T-helper 2 cell (primary cell): ENCODE results near the gene MAZ.
"Not testable (repeated sequence)": the region's sequence is repeated elsewhere in the genome, so short reads cannot be mapped to it uniquely, and the experiment has no call there.

Experiments used
- DNase-seq, 5 experiments: peaks; one replicate each; pipeline versions ENCODE4 v3.0.0 to v3.0.0-alpha.2; 2012 to 2022

The MAZ gene

DNA sequence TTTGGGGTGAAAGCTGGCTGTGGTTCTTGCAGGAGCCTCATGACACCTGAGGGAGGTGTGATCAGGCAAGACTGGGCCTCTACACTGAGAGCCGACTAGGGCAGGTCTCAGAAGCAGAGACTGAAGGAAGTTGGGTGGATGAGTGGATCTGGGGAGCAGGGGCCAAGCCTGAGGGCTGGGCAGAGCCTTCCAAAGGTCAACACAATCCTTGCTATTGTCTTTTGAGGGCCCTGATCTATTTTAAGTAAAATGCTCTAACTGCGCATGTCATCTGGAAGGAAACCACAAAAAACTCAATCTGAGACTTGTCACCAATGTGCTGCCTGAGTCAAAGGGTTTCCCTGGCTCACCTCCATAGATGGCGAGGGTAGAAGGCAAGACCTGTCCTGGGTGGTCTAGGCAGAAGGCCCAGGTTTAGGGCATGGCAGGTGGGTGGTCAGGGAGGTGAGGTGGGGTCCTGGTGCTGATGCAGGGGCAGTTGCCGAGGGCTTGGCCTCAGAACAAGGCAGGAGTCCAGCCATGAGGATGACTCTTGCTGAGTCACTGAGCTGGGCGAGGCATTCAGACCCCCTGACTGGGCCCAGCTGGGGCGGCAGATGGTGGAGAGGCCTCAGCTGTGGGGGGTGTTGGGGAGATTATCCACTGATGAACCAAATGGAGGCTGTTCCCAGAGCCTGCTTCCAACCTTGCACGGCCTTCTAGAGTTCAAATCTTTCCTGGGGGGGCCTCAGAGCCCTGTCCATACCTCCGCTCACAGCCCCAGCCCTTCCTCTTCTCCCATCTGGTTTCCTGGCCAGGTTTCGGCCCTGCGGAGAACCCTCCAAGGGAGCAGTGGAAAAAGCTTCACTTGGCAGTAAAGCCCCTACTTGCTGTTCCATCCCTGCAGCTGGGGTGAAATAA, 19.1 kb downstream of the MAZ start:
- peak in 1 of 5 experiments; percentile 84 for DNase-seq

DNA sequence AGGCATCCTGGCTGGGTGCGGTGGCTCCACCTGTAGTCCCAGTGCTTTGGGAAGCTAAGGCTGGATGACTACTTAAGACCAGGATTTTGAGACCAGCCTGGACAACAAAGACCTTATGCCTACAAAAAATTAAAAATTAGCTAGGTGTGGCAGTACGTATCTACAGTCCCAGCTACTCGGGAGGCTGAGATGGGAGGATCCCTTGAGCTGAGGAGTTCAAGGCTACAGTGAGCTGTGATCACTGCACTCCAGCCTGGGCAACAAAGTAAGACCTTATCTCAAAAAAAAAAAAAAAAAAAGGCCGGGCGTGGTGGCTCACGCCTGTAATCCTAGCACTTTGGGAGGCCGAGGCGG, 20.0 kb downstream of the MAZ start:
- no peak for DNase-seq

DNA sequence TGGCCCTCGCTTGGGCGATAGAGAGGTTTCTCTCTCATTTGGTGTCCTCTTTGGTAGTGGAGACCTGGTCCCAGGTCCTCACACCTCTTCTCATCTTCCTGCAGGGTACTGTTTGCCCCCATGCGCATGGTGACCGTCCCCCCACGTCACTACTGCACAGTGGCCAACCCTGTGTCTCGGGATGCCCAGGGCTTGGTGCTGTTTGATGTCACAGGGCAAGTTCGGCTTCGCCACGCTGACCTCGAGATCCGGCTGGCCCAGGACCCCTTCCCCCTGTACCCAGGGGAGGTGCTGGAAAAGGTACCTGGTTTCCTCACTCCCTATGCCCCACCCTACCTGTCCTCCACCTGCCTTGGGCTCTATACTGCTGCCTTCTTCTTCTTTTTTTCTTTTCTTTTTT, 24.4 kb downstream of the MAZ start:
- no peak for DNase-seq

DNA sequence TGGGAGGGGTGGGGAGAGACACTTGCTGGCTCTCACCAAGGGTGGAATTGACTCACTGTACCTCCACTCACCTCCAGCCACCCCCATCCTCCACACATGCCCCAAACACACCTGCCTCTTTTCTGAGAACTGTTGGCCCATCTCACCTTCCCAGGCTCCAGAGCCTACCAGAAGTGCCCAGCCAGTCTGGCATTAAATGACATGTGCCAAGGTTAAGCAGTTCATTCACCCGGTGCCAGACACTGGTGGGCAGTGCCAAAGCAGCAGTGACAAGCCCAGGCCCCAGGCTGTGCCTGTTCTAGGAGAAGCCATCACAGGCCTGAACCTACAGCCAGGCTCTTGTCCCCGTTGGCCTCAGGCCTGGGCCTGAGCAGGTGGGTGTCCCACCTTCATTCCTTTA, 25.2 kb downstream of the MAZ start:
- DNase-seq: no peak

DNA sequence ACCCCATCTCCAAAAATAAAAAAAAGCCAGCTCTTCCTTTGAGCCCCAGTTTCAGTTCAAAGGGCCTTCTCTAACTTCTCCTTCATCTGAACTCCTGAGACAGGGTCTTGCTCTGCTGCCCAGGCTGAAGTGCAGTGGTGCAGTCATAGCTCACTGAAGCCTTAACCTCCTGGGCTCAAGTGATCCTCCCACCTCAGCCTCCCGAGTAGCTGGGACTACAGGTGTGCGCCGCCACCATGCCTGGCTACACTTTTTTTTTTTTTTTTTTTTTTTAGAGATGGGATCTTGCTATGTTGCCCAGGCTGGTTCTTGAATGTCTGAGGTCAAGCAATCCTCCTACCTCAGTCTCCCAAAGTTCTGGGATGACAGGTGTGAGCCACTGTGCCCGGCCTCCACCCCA, 26.9 kb downstream of the MAZ start:
- DNase-seq: not testable (repeated sequence)

DNA sequence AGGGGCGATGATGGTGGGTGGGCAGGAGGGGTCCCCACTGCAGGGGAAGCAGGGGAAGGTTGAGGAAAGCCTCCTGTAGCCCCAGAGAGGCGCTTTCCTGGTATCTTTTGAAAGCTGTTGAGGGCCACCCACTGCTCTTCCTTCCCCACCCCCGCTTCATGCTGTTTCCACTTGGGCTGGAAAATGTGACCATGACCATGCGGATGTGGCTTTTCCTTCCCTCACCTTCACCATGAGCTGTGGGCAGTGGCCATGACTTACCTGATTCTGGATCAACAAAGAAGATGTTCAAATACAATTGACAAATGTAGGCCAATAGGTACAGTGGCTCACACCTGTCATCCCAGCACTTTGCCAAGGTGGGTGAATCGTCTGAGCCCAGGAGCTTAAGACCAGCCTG, 27.8 kb downstream of the MAZ start:
- DNase-seq: no peak

DNA sequence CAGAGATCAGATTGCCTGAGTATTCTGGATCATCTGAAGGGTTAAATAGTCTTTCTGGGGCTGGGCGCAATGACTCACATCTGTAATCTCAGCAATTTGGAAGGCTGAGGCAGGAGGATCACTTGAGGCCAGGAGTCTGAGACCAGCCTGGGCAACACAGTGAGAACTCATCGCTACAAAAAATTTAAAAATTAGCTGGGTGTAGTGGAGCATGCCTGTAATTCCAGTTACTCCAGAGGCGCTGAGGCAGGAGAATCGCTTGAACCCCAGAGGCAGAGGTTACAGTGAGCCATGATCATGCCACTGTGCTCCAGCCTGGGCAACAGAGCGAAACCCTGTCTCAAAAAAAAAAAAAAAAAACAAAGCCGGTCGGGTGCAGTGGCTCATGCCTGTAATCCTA, 29.6 kb downstream of the MAZ start:
- DNase-seq: no peak

DNA sequence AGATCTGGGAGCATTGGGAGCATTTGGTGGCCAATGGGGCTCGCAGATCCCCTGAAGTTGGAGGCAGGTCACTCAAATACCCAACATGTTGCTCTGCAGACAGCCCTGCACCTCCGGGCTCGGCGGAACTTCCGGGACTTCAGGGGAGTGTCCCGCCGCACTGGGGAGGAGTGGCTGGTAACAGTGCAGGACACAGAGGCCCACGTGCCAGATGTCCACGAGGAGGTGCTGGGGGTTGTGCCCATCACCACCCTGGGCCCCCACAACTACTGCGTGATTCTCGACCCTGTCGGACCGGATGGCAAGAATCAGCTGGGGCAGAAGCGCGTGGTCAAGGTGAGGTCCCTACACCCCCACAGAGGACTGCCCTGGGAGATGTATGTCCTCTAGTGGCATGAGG, 30.3 kb downstream of the MAZ start:
- no peak for DNase-seq

DNA sequence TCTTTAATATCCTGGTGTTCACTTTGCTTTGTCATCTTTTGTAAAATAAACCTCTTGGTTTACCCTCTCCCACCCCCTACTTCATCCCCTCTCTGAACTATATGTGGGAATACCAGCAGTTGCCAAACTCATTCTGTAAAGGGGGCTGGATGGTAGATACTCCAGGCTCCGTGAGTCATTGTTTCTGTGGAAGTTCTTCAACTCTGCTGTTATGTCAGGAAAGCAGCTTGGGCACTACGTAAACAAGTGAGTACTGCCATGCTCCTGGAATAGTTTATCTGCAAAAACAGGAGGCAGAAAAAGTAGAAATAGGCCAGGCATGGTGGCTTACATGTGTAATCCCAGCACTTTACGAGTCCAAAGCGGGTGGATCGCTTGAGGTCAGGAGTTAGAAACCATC, 31.5 kb downstream of the MAZ start:
- no peak for DNase-seq

DNA sequence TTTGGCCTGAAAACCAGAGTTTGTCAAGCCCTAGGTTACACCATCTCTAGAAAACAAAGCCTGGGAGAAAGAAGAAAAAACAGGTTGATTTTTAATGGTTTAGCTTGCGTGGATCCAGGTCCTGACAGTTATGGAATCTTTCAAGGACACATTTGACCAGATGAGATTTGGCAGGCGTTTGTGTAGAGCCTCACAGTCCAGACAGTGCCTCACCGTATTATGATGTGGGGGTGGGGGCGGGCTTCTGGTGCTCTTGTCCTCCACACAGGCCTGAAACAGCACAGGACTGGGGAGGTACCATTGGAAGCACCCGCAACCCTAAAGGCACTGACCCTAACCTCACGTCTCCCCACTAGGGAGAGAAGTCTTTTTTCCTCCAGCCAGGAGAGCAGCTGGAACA, 33.5 kb downstream of the MAZ start:
- no peak for DNase-seq

DNA sequence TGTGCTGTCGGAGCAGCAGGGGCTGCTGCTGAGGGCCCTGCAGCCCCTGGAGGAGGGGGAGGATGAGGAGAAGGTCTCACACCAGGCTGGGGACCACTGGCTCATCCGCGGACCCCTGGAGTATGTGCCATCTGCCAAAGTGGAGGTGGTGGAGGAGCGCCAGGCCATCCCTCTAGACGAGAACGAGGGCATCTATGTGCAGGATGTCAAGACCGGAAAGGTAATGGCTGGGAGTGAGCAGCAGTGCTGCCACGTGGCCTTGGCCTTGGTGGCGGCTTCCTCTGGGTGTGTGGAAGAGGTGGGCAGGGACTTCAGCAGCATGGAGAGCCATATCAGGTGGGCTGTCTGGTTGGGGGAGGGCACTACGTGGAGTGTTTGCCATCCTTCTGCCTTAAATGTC, 33.9 kb downstream of the MAZ start:
- no peak for DNase-seq

DNA sequence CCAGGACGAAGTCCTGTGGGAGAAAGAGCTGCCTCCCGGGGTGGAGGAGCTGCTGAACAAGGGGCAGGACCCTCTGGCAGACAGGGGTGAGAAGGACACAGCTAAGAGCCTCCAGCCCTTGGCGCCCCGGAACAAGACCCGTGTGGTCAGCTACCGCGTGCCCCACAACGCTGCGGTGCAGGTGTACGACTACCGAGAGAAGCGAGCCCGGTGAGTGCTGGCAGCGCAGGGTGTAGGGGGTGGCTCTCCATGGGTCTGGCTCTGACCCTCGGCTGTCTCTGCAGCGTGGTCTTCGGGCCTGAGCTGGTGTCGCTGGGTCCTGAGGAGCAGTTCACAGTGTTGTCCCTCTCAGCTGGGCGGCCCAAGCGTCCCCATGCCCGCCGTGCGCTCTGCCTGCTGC, 35.3 kb downstream of the MAZ start:
- no peak for DNase-seq

DNA sequence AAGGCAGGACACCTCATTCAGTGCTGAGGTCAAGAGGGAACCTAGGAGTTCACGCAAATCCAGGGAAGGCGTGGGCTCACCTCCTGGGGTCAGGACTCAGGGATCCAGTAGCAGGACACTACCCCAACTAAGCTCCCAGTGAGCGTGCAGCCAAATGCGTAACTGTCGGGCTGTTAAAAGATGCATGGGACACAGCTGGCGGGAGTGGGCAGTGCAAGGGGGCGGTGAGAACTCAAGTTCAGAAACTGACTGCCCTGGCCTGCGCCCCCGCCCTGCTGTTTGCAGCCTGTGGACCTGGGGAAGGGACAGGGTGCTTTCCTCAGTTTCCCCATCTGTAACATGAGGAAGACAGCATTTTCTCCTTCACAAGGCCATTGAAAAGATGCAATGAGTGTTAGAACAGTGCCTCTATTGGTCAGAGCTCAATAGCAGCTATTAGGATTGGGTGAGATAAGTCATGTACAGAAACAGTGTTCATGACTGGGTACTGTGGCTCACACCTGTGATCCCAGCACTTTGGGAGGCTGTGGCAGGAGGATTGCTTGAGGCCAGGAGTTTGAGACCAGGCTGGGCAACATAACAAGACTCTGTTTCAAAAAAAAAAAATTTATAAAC, 36.5 kb downstream of the MAZ start:
- no peak for DNase-seq

DNA sequence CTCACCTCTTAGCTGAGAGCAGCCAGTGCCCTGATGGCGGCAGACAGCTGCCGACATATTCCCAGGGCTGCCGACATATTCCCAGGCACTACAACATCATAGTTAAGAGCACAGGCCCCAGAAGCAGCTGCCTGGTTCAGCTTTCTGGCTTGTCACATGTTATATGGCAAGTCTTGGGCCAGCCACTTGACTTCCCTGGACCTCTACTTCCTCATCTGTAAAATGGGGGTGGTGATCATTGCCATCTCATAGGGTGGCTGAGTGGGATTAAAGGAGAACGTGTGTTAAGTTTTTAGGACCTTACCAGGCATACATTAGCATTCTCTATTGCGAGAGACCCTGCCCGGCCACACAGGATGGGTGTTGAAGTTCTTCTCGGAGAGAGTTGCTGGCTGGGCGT, 37.6 kb downstream of the MAZ start:
- no peak for DNase-seq

DNA sequence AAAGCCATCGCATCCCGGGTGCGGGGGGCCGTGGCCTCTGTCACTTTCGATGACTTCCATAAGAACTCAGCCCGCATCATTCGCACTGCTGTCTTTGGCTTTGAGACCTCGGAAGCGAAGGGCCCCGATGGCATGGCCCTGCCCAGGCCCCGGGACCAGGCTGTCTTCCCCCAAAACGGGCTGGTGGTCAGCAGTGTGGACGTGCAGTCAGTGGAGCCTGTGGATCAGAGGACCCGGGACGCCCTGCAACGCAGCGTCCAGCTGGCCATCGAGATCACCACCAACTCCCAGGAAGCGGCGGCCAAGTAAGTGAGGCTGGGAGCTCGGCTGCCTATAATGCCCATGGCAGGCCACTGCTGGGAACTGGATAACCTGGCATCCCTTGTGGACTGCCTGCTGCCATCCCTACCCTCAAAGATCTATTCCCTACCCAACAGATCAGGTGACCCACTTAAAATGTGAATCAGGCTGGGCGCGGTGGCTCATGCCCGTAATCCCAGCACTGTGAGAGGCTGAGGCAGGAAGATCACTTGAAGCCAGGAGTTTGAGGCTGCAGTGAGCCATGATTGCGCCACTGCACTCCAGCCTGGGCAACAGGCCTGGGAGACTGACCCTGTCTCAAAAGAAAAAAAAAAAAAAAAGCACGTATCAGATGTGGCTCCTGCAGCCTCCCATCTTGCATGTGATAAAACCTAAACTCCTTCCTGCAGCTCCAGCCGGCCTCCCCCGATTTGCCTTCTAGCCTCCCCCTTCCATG, 38.4 kb downstream of the MAZ start:
- no peak for DNase-seq

DNA sequence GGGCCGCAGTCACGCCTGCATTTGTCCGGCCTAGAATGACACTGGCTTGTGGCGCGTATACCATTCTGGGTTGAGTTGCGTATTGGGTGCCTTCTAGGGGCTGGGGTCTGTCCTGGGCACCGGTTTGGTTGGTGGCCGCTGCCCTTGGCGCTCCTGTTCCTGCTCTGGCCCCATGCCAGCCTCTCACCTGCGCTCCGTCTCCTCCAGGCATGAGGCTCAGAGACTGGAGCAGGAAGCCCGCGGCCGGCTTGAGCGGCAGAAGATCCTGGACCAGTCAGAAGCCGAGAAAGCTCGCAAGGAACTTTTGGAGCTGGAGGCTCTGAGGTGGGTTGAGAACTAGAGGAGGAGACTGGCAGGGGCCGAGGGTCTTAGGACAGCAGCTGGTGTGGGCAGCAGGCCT, 39.3 kb downstream of the MAZ start:
- DNase-seq: no peak

DNA sequence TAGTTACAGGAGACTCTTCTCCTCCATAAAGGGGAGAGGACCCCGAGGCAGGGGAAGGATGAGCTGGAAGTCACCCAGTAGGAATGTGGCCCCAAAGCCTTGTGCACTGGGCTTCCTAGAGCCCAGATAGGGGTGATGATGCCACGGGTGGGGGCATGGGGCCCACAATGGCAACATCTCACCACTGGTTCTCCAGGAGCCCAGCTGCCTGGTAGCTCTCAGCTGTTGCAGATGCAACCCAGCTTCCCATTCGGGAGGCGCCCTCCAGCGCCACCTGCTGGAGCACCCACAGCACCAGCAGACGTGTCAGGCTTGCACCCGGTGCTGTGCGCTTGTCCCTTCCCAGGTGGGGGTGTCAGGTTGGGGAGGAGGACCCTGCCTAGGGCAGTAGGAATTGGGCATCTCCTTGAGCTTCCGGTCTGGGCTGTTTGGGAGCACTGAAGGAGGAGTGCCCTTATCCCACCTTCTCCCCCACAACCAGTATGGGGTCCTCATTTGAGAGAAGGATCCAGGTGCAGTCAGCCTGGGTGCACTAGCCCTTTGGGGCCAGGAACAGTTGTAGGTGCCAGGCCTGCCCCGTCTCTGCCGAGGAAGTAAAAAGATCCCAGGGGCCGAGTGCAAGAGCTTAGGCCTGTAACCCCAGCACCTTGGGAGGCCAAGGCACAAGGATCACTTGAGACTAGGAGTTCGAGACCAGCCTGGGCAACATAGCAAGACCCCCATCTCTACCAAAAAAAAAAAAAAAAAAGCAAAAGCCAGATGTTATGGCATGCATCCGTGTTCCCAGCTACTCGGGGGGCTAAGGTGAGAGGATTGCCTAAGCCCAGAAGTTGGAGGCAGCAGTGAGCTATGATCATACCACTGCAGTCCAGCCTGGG, 42.3 kb downstream of the MAZ start:
- DNase-seq: peak; percentile 60 to 81 (median 72)

DNA sequence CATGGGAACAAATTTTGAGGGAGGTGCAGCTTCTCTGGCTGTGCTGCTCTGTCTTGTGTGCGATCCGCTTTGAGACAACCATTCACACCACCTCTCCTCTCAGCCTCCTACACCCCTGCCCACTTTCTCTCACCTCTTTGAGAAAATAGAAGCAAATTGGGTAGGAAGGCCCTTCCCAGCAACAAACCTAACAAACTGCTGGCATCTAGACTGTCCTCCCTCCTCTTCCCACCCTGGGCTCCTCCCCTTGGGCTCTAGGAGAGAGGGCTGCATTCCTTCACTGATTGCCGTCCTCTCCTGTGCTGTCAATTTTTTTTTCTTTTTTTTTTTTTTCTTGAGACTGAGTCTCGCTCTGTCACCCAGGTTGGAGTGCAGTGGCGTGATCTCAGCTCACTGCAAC, 43.2 kb downstream of the MAZ start:
- DNase-seq: no peak

DNA sequence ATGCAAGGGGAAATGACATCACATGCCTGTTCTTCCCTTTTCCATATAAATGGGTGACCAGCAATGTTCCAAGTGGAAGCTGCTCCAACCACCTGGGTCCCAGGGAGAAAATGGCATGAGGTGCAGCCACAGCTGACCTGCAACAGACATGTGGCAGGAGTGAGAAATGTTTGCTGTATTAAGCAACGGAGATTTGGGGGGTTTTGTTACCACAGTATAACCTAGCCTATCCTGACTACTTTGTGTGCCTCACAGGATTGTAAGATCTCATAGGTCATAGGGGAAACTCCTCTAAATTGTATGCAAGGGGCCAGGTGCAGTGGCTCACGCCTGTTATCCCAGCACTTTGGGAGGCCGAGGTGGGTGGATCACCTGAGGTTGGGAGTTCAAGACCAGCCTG, 44.7 kb downstream of the MAZ start:
- DNase-seq: no peak

DNA sequence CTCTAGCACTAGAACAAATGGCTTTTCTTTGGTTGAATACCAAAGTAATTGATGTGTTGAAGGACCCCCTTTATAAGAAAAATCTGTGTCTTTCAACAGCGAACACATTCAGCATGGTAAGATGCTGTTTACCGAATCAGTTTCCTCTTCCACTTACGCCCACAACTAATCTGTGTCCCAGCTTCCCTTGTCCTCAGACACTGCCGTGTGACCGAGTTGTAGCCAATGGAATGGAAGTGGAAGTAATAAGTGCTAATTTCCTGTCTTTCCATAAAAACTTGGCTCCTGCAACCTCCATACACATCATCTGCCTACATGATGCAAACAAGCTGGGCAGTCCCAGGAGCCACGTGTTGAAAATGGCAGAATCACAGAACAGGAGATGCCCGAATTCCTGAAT, 46.3 kb downstream of the MAZ start:
- no peak for DNase-seq

DNA sequence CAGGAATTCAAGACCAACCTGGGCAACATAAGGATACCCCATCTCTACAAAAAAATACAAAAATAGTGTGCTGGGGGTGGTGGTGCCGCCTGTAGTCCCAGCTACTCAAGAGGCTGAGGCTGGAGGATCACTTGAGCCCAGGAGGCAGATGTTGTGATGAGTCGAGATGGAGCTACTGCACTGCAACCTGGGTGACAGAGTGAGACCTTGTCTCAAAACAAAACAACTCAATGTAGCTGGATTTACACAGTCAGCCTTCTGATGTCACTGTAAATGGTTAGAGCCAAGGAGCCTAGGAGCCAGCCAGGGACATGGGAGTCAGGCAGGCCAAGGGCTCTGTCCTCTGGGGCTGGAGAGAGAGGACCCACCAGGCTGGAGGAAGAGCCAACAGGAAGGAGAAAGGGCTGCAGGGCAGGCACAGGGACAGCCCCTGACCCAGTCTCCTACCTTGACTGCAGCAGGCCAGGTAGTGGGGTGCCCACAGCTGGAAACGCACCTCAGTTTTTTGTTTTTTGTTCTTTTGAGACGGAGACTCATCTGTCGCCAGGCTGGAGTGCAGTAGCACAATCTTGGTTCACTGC, 48.3 kb downstream of the MAZ start:
- DNase-seq: no peak

DNA sequence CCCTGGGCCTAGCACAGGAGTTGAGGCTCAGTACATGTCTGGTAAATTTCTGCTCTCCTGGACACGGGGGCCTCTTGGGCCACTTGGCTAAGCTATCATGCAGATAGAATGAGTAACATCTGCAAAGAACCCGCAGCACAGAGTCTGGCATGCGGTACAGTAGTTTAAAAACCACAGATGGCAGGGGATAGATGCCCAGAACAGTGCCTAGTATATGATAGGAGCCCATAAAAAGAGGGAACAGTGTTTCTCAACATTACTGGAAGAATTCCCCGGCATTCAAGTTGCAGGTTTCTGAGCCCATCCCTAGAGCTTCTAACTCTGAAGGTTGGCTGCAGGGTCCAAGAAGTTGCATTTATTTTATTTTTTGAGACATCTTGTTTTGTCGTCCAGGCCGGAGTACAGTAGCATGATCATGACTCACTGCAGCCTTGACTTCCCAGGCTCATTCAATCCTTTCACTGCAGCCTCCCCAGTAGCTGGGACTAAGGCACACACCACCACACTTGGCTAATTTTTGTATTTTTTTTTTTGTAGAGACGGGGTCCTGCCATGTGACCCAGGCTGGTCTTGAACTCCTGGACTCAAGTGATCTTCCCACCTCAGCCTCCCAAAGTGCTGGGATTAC, 50.9 kb downstream of the MAZ start:
- no peak for DNase-seq
